ENCODE measurements around the gene AGA.

DNA sequence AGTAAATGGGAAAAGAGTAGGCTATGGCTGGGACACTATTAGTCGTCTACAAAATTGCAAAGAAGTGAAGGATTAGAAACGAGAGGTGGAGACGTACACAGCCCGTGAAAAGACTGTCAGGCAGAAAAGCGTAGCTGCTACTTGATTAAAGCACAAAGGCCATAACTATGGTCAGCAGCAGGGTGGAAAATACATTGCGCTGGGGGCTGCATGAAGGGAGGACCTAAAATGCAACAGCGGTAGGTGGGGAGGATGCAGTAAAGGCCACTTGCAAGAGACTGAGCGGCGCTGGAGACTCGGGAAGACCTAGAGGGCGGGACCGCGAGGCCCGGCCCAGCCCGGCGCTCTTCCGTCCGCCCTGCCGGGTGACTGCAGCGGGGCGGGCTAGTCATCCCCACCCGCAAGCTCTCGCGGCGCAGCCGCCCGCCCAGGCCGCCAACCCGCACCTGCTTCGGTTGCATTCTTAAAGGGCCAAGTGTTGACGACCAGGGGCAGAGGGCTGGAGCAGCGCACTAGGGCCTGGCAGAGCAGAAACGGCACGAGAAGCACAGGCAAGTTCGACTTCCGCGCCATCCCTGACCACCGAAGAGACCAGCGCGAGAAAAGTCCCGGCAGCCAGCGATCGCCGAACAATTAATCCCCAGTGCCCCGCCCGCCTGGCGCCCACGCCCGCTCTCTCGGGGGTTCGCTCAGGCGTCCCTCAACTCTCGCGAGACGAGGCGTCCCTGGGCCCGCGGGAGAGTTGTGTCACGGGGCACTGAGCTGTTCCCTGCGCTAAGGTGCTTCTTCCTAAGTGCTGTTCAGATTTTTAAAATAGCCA, at the start of gene AGA:
- TF ChIP-seq, protein P1, sequence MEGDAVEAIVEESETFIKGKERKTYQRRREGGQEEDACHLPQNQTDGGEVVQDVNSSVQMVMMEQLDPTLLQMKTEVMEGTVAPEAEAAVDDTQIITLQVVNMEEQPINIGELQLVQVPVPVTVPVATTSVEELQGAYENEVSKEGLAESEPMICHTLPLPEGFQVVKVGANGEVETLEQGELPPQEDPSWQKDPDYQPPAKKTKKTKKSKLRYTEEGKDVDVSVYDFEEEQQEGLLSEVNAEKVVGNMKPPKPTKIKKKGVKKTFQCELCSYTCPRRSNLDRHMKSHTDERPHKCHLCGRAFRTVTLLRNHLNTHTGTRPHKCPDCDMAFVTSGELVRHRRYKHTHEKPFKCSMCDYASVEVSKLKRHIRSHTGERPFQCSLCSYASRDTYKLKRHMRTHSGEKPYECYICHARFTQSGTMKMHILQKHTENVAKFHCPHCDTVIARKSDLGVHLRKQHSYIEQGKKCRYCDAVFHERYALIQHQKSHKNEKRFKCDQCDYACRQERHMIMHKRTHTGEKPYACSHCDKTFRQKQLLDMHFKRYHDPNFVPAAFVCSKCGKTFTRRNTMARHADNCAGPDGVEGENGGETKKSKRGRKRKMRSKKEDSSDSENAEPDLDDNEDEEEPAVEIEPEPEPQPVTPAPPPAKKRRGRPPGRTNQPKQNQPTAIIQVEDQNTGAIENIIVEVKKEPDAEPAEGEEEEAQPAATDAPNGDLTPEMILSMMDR (tag by site-specific recombination; IDR thresholded peaks at IDR 0.05), result peak; percentile 20; the same call in 1 of the 2 replicates
- TF ChIP-seq REST (tag by site-specific recombination; IDR thresholded peaks at IDR 0.05) (no peak), ZSCAN30 (tag by site-specific recombination; IDR thresholded peaks at IDR 0.05) (peak; percentile 90), MZF1 (tag by site-specific recombination; IDR thresholded peaks at IDR 0.05; ENCODE audit: borderline replicate concordance) (peak; percentile 83), YY1 (tag by site-specific recombination; IDR thresholded peaks at IDR 0.05) (peak; percentile 68; the same call in 1 of the 2 replicates), ZNF830 (tag by site-specific recombination; IDR thresholded peaks at IDR 0.05; ENCODE audit: low read depth) (no peak), ZNF747 (tag by site-specific recombination; IDR thresholded peaks at IDR 0.05) (no peak), SP2 (tag by site-specific recombination; IDR thresholded peaks at IDR 0.05) (peak; percentile 62)

Measured in HEK293 (cell line).